Activated T-helper 1 cell treated with anti-CD3 and anti-CD28 coated beads, Interleukin-2, amount 50 U/mL, for 16 hours (primary cell): ENCODE measurements around the gene RNPEPL1.
"Not testable (repeated sequence)": the region's sequence is repeated elsewhere in the genome, so short reads cannot be mapped to it uniquely, and the experiment has no call there.

Experiments
- DNase-seq, 2 donors: peaks; one replicate each; pipeline ENCODE4 v3.0.0-alpha.2; 2020; ENCODE audit warnings: low read depth in 1 of 2, low spot score in 1 of 2

The RNPEPL1 gene

DNA sequence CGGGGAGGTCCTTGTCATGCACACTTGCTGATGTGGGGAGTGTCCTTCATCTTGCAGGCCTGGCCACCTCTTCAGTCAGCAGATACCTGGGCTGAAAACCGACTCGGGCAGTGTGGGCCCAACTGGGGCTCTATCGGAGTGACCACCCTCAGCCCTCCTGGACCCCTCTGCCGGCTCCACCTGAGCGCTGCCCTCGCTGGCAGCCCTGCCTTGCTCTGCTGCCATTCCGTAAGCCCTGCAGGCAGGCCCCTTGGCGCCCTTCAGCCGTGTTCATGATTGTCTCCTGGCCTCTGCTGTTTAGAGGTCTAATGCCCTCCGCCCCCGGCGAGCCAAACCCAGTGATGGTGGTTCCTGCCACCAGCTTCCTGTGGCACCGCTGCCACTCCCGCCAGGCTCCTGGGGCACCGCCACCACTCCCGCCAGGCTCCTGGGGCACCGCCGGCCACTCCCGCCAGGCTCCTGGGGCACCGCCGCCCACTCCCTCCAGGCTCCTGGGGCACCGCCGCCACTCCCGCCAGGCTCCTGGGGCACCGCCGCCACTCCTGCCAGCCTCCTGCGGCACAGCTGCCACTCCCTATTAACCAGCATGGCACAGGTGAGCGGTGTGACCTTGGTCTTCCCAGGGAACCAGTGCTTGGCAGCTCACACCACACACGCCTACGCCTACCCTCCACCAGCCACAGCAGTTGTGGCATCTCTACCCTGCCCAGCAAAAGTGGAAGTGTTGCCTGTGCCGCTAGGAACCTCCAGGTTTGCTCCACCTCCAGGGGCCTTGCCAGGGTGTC, 34.2 kb downstream of the RNPEPL1 start:
- DNase-seq, result no peak

GRCh38 chr2:240603081-240603835, 35.0 kb downstream of the RNPEPL1 start:
- no peak for DNase-seq

- no peak for DNase-seq
Observed at GRCh38 chr2:240603846-240604245, 35.6 kb downstream of the RNPEPL1 start.

DNA sequence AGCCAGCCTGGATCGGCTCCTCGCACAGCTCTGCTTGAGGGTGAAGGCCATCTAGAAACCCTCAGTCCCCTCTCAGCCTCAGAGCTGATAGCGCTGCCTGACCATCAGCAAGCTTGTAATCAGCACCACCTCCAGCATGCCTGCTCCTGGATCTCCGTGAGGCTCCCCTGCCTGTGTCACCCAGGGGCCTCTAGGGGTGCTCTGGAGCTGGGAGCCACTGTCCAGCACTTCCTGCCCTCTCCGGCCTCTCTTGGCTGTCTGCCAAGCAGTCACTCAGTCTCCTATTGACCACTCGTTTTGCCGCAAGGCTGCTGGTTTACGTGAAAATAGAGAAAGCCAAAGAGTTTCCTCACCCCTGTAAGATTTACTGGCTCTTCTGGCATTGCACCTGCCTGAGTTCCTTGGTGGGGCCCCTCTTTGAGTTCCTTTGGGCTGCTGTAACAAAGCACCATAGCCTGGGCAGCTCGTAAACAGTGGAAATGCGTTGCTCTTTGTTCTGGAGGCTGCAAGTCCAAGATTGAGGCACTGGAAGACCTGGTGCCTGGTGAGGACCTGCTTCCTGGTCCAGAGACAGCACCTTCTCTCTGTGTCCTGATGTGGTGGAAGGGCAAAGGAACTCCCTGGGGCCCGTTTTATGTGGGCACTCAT, 36.1 kb downstream of the RNPEPL1 start:
- no peak for DNase-seq

GRCh38 chr2:240604939-240605716, 36.8 kb downstream of the RNPEPL1 start:
- no peak for DNase-seq

DNA sequence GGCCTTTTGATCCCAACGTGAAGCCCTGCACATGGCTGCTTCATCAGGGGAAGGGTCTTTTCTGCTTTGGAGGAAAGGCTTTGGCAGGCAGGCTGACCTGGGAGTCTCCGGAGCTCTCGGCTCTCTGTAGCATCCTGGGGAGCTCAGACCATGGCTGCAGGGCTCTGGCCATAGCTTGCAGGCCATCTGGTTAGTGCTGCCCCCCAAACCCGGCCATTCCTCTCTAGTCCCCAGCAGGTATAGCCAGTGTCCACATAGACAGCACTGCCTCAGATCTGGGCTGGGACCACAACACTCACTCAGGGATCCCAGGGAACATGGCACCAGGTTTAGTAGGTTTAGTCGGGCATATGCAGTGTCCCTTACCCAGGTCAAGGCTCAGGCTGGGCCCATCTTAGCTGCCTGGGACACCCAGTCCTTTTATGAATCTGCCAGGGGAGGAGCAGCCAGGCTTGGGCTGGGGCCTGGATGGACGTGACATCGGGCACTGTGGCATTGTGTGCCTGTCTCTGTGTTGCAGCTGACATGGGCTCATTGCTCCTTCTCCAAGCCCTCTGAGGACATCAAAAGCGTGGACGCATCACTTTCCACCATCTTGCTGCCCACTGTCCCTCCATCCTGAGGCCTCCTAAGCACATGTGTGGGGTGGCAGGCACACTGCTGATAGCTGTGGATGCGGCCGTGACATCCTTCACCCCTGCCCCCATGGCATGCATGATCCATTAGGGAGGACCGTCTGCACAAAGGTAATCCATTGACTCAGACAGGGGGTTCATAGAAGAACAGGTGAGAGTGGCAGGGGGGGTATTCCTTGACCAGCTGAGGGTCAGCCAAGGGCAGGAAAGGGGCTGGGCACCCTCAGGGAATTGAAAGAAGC, 37.8 kb downstream of the RNPEPL1 start:
- no peak for DNase-seq

DNA sequence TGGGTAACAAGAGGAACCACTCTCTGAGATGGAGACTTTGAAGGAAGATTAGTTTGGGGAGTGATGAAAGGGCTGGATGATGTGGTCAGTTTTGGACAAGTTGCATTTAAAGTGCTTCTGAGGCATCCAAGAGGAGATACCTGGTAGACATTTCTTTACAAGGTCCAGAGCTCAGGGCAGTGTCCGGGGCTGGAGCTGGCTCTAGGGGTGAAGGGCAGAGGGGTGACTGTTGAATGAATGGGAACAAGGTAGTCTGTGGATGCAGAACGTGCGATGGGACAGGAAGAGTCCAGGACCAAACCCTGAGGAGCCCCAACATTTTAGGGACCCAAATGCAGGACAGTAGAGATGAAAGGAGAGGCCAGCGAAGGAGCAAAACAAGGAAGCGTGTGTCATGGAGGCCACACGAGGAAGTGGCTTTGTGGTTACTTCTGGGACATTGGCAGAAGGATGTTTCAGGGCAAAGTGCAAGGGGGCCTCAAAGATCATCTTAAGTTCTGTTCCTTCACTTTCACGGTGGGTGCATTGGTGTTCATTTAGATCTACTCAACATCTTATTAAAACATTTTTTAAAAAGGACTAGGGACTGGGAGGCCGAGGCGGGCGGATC, 43.4 kb downstream of the RNPEPL1 start:
- no peak for DNase-seq

DNA sequence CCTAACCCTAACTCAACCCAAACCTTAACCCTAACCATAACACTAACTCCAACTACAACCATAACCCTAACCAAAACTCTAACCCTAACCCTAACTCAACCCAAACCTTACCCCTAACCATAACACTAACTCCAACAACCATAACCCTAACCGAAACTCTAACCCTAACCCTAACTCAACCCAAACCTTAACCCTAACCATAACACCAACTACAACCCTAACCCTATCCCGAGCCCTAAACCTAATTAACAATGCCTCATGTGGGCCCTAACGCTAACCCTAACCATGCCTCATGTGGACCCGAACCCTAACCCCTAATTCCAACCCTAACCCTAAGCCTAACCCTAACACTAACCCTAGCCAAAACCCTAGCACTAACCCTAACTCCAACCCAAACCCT, 45.5 kb downstream of the RNPEPL1 start:
- DNase-seq, result no peak

- no peak for DNase-seq
Observed at GRCh38 chr2:240614391-240614790, 46.1 kb downstream of the RNPEPL1 start.

GRCh38 chr2:240615396-240615795, 47.1 kb downstream of the RNPEPL1 start:
- no peak for DNase-seq

GRCh38 chr2:240615820-240616547, 47.7 kb downstream of the RNPEPL1 start:
- no peak for DNase-seq

- DNase-seq, result not testable (repeated sequence)
Observed at GRCh38 chr2:240616860-240617666, 48.8 kb downstream of the RNPEPL1 start.

DNA sequence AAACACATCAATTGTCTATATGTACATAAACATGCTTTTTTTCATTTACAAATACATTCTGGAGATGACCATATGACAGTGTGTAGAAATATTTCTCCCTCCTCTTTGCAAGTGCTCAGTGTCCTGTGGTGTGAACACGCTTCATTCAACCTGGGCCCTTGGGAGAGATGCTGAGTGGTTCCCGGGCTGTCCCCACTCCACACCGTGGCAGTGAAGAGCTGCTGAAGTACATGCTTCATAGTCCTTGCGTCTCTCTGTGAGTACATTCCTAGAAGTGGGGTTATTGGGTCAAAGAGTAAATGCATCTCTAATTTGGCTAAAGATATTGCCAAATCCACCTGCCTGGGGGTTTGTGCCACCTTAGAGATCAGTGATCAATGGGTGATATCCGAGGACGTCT, 50.5 kb downstream of the RNPEPL1 start:
- DNase-seq, result no peak

DNA sequence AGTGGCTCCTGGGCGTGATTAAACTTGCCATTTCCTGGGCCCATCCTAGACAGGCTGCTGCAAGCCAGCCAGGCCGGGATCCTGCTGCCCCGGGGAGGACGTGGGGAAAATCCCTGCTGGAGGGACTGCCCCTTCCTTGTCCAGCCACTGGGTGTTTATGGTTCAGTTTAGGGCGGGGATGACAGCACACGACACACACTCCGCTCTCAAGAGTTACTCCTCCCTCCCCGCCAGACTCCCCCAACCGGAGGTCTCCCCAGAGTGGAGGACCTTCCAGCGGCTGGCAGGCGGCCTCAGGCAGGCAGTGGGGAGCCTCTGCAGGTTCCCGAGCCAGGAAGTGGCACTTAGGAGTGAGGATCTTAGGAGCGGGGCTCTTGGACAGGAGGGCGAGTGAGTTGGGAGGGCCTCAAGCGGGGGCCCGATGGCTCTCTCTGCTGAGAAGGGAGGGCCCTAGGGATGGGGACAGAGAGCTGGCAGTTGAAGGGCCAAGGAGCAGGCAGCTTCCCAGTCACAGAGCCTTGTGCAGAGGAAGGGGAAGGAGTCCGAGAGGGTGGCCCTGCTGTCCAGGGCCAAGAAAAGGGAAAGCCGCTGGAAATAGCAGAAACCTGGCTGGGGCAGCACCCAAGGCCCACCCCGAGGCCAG, 51.3 kb downstream of the RNPEPL1 start:
- DNase-seq, result no peak

- DNase-seq, result no peak
Observed at GRCh38 chr2:240620149-240620731, 52.0 kb downstream of the RNPEPL1 start.

- no peak for DNase-seq
Observed at GRCh38 chr2:240620859-240621258, 52.6 kb downstream of the RNPEPL1 start.

DNA sequence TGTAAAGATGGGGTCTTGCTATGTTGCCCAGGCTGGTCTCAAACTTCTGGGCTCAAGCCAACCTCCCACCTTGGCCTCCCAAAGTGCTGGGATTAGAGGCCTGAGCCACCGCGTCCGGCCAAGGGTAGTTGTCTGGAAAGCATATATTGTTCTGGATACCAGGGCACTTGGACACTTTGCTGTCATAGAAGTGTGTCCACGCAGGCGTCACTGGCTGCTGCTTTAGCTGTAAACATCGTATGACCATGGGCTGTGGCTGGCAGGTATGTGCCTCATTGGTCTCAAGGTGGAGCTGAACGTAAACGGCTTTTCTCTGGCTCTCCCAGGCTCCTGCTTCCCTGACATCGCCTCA, 53.8 kb downstream of the RNPEPL1 start:
- DNase-seq, result no peak
